ENCODE data around the gene SNRK.

The SNRK gene

GRCh38 chr3:43279082-43279481 is 7.3 kb upstream of the SNRK start:
- DNase-seq, result no peak

DNA sequence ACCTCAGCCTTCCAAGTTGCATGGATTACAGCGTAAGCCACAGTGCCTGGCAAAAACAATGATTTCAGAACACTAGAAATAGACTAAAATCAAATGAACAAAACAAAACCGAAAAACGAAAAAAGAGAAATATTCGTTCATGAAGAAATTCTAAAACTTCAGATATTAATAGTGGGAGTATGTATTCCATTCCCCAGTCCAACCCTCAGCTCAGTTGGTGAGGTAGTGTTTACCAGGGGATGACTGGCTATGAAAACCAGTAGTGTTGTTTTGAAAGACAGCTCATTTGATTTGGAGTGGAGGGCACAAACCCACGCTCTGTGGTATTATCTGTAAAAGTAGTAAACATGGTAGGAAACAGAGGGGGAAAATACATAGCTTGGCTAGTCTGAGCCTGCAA is 6.8 kb upstream of the SNRK start:
- DNase-seq, result no peak

DNA sequence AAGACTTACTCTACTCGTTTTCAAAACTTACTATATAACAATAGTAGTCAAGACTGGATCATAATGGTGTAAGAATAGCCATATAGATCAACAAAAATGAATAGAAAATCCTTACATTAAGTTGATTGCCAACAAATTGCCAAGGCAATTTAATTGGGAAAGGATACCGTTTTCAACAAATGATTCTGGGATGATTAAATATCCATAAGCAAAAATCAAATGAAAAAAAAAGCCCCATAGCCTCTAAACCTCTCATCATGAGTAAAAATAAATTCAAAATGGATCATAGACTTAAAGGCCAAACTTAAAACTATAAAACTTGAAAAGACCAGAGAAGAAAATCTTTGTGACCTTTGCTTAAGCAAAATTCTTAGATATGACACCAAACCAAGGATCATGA is 5.3 kb upstream of the SNRK start:
- DNase-seq, result no peak

- no peak for DNase-seq
Observed at GRCh38 chr3:43284171-43284570, 2.2 kb upstream of the SNRK start.

- DNase-seq, result no peak
Observed at GRCh38 chr3:43285644-43286043, 696 bp upstream of the SNRK start.

DNA sequence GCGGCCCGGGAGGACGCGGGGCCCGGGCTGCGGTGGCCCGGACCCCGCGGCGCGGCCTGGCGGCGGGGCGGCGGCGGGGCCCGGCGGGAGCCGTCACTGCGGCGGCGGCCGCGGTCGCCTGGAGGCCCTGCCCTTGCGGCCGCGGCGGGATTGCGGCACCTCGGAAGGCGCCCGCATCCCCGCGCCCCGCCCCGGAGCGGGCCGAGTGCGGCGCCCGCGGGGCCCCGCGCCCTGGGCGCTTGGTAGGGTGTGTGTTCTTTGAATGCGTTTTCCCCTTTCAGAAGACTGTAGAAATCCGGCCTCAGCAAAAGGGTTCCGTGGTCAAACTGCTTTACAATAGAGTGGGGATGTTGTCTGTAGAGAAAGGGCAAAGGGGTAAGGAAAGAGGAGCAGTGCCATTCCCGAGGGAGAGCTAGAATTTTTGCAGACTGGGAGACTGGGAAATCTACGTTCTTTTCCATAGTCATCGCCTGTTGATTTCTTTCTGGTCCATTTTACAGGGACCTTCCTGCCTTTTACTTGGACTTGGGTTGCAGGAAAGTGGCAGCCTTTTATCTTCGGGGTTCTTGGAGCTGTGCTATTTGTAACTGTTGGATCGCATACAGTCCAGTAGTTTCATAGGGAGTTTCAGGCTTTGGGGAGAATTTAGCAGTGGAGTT is 630 bp downstream of the SNRK start:
- no peak for DNase-seq

GRCh38 chr3:43287500-43287873 is 1.1 kb downstream of the SNRK start:
- no peak for DNase-seq

DNA sequence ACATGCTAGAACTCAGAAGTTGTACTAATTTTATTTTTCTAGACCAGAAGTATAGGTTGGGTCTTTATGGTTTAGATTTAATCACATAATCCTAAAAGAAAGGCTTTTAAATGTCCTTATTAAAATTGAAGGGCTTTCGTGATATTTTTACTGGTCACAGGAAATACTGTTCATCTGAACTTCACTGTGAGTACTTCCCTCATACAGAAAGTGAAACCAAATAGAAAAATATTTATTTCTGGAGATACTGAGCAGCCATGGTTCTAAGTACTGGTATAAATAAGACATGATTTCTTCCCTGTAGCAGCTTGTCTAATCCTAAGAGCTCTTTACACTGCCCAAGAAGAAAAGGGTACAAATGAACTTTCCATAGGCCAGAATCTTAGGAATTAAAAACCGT is 2.0 kb downstream of the SNRK start:
- DNase-seq, result no peak

DNA sequence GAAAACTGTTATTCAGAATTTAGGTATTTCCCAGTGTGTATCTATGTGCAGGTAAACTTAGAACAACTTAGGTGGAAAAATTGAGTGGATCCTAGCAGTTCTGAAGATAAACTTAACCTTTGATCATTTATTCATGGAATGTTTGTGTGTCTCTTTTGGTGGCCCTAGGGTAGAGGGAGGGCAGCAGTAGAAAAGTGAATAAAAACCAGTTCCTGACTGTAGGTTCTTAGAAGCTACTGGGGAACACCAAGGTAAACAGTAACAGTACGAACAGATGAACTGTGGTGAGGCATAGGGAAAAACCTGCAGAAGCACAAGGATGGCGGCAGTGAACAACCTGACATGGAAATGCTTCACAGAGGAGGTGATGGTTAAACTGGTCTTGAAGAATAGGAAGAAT is 2.5 kb downstream of the SNRK start:
- no peak for DNase-seq

DNA sequence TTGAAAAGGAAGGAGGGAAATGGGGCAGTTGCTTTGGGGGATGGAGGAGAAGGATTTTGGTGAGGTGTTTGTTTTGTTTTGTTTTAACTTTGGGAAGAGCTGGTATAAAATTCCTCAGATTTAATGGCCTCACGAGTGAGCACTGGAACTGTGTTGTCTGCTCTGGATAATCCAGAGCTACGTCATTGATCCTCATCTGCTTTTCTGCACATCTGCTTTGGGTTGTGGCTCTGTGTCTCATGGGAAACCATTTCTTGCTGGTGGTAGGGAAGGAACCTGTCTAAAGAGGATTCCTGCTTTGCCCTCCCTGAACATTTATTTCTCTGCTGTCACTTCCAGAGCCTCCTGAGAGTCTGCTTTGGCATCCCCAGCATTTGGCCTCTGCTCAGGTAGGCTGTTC is 3.1 kb downstream of the SNRK start:
- no peak for DNase-seq

DNA sequence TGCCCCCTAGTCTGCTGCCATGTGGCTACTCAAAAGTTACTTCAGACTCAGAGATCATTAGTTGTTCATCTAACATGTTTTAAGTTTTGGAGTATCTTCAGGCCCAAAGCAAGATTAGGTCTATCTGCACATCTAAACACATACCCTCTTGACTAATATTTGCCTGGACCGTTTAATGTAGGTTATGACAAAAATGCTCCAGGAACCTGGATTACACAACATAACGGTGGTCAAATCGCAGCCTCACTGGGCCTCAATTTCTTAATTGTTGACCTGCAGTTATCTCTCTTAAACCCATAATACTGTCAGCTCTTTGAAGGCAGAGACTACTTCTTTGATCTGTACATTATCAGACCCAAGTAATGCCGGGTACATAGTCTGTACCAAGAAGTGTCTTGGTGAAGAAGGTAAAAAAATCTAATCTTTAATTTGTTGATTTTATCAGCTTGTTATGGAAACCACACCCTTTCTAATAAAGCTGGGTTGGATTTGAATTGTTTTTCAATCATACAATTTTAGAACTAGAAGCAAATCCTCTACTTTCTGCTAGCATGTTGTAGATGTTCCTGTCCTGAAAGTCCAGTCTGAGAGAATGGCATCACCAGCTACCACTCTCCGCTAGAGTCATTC is 3.6 kb downstream of the SNRK start:
- DNase-seq, result no peak

GRCh38 chr3:43290956-43291355 is 4.6 kb downstream of the SNRK start:
- no peak for DNase-seq

DNA sequence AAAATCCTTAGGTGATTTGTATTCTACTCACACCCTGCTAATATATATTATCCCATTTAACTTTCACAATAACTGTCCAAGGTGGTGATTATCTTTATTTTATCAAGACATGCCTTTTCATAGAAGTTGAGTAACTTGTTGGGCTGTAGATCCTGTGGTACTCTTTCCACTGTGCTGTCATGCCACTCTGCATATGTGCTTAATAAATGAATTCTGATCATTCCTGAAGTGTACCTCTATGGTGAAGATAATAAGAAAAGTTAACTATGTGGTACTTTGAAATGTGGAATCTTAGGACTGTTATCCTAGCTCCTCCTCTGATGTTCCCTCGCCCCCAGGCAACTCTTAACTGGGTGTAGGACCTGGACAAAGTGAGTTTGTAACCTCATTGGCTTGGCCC is 5.2 kb downstream of the SNRK start:
- DNase-seq, result no peak

DNA sequence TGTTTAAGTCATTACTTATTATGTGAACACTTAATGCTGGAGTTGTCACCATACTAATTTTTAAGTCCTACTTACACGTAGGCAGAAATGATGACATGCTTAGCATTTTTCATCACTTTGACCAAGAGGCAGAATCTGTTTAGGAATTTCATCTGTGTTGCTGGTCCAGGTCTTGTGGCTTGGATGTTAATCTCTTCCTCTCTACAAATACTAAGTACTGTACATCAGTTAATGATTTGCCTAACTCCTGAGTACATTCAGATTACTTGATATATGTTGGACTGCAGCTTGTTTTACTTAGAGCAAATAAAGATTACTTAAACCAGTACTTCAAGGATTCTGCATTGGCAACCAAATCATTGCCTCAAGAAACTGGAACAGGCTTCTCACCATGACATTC is 8.6 kb downstream of the SNRK start:
- DNase-seq, result no peak

- DNase-seq, result no peak
Observed at GRCh38 chr3:43296565-43296964, 10.2 kb downstream of the SNRK start.

DNA sequence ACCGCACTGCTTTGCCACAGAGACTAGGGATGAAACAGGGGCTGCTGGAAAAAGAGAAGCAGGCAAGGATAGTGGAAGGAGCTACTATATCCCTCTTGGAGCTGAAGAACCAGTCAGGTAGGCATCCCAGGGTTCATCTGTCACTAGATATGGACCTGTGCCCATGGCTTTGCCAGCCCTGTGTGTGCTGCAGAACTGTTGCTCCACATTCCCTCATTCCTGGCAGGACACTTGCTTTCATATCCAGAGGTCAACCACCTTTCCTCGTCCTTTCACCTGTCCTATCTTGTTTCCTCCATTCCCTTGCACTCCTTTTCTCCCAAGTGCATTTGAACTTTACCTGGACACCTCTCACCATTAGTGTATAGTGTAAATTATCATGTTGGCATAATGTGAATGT is 12.0 kb downstream of the SNRK start:
- no peak for DNase-seq

- no peak for DNase-seq
Observed at GRCh38 chr3:43298761-43299160, 12.4 kb downstream of the SNRK start.

DNA sequence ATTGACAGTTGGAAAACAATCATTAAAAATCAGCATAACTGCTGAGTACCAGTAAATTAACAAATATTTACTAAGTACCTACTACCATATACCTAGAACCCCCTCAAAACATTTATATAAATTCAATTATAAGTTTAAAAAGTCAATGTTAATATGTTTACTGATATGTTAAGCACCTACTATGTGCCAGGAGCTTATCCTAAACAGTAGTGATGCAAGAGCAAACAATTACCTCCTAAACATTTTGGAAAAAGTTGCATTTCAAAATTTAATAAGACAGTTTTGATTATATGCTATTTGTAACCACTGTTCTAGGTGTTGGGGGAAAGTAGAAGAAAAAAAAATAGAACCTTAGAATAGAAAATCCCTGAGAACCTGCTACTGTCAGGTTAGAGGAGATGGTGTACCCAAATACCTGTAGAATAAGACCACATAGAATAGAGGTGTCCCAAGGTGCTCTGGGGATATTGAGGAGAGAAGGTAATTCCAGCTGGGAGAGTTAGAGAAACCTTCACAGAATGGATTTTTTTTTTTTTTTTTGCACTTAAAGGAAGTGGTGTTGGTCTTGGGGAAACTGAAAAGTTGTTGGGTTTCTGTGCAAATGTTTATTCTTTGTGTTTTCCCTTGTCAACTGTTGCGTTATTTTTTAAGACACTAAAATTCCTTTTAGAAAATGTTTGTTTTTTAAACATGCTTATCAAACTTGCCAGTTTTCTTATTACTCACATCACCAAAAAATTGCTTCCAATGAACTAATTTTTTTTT is 16.0 kb downstream of the SNRK start:
- no peak for DNase-seq

- DNase-seq, result no peak
Observed at GRCh38 chr3:43304126-43304525, 17.8 kb downstream of the SNRK start.

GRCh38 chr3:43307226-43307625 is 20.9 kb downstream of the SNRK start:
- DNase-seq, result no peak

- DNase-seq, result no peak
Observed at GRCh38 chr3:43307649-43308048, 21.3 kb downstream of the SNRK start.

- no peak for DNase-seq
Observed at GRCh38 chr3:43309372-43310305, 23.3 kb downstream of the SNRK start.

- no peak for DNase-seq
Observed at GRCh38 chr3:43316783-43317460, 30.6 kb downstream of the SNRK start.
